GM19395 (cell line): Measurements from ENCODE around the gene TMEM14C.
A peak's percentile ranks its signal among the peaks of the same experiment; 100 is the strongest.

Experiments
- ATAC-seq: cut with Tn5 transposase; IDR thresholded peaks from one replicate; pipeline ENCODE4 v1.9.1; 2021; ENCODE audit warnings: mild to moderate bottlenecking, moderate library complexity; ENCODE audit not compliant: unreplicated experiment

TMEM14C gene

DNA sequence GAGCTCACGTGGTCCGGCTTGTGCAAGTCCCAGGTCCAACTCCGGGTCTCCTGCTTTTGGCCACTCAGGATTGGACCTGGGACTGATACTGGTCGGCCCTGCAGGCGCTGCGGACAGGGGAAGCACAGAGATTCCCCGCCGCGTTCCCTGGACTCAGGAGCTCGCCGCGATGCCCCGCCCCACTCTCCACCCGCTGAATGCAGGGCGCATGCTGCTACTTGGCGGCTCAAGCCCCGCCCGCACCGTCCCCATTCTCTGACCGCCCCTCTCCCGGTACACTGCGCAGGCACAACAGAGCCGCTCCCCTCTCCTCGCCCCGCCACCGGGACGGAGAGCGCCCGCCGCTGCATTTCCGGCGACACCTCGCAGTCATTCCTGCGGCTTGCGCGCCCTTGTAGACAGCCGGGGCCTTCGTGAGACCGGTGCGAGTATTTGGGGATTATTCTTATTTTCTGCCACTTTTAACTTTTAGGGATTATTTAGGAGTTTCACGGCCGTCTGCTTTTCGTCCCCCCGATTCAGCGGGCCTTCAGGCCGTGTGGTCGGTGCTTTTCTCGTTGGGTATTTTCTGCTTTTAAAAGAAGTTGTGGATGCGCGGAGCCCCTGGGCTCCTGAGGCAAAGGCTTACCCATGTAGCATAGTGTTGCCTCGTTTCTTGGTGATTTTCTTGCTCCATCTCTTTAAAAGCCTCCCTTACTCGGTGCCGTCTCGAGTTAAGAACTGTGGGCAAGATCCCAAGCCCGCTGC is at the start of gene TMEM14C:
TSS of gene TMEM14C (plus strand) at position 251 of the 747 bp plus-strand sequence. CDS start 1,544 bp downstream, outside the sequence.
- peak; percentile 98 for ATAC-seq

DNA sequence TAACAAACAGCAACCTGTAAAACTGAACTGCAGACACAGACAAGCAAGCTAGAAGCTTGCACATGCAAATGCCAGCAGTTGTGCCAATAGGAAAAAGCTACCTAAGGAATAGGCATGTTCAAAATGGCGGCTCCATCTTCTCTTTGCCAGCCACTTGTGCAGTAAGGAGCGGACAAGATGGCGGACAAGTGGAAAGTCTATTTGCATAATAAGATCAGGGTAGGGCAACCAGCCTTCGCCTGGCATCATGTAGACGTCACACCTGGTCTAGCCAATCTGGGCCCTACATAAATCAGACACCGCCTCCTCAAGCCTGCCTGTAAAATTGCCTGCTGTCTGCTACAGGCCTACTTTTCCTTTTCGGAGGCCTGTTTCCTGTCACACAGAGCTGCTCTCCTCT is 46.5 kb upstream of the TMEM14C start:
- no peak for ATAC-seq

DNA sequence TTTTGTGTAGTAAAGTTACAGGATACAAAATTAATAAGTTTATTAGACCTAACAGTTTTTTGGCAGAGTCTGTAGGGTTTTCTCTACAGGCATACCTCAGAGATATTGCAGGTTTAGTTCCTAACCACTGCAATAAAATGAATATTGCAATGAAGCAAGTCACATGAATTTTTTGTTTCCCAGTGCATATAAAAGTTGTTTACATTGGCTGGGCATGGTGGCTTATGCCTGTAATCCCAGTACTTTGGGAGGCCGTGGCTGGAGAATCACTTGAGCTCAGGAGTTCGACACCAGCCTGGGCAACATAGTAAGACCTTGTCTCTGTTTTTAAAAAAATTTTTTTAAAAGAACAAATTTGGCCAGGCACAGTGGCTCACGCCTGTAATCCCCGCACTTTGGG is 44.4 kb upstream of the TMEM14C start:
- no peak for ATAC-seq

DNA sequence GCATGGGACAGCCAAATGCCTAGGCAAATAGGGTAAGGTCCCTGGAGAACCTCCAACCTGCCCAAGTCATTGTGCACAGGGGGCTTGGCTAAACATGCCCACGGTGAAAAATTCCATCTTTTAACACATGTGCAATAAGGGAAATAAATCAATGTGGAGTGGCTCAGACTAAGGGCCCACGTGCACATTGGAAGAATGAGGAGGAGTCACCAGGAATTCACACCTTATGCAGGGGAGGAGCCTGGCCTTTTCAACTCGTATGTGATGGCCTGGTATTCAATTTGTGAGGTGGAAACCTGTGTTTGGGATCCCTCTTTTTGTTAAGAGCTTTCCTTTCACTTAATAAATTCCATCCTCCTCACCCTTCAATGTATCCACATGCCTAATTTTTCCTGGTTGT is 41.1 kb upstream of the TMEM14C start:
- no peak for ATAC-seq

DNA sequence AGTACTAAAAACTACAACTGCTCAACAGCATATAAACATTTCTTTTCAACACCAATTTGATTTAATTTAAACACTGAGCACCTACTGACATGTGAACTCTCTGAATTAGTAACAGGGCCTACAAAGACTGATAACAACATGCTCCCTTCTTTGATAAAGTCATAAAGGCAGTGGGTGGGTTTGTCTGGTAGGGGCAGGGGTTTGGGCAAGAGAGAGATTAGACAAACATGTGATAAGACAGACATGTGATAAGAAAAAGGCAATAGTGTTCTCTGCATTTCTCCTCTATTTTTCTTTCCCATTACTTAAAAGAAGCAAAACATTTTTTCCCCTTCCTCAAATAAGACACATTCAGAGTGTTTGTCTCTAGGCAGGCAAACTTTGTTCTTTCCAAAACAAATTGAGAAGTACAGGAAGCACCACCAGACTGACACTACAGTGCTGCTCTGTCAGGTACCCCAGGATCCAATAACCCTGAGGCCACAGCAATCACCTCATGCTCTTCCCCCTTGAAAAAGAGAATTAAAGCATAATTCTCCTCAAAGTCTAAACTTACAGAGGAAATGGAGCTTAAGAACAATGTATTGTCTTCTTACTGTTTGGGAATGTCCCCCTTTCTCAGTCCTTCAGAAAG is 40.4 kb upstream of the TMEM14C start:
- ATAC-seq = no peak

DNA sequence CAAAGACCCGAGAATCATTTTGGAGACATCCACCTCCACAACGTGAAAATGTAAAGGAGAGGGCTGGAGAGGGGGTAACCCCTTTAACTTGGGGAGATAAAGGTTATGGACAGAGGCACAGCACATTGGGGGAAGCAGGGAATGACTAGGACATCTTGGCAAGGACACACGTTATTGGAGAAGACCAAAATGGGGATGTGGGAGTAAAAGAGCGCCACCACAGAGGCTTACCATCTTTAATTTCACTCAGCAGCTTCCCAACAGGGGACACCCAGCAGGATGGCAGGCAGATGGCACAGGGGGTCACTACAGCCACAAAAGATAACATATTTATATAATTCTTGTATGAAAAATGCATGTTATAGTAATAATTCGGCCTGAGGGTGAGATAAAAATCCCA is 38.3 kb upstream of the TMEM14C start:
- no peak for ATAC-seq

DNA sequence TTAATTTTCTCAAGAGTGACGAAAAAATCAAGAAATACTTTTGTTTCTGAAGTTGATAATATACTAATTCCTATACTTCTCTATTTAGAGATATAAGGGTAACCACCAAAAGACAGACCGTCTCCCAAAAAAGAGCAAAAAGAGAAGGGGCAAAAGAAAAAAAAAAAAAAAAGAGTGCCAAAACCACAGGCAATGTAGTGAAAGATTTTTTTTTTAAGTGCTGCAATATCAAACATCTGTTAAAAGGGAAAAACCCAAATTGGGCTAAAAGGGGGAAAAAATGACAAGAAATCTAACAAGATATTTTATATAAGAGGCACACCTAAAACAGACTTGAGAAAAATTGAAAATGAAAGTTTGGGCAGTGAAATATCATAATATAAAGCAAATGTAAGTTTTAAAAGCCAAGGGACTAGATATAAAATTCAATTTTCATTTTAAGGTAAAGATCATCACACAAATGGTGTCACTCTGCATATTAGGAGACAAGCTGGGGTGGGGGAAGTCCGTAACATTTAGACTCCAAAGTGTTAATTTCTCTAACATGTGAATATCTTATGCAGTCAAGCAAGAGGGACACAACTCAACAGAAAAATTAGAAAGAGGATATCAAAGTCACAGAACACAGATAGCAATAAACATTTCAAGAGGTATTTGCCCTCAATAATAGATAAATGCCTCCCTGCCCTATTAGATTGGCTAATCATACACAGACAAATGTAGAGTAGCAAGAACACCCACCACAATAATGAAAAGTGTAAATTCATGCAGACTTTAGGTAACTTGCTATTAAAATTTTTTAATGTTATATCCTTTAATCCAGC is 37.6 kb upstream of the TMEM14C start:
- no peak for ATAC-seq

DNA sequence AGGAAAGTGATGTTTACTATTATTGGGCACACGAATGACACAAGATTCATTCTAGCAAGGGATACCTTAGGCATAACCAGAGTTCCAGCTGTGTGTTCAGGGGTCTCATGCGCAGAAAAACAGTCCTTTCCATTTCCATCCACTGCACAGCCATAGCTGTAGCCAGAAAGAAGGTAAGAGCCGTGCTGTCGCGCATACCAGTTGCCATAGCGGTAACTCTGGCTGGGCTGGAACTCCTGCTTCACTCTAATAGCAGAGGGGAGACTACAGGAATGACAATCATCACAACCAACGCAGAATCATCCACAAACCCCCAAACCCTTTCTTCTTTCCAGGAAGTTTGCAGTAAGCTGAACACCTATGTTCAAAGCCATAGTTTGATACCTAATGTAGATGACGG is 36.0 kb upstream of the TMEM14C start:
- no peak for ATAC-seq

DNA sequence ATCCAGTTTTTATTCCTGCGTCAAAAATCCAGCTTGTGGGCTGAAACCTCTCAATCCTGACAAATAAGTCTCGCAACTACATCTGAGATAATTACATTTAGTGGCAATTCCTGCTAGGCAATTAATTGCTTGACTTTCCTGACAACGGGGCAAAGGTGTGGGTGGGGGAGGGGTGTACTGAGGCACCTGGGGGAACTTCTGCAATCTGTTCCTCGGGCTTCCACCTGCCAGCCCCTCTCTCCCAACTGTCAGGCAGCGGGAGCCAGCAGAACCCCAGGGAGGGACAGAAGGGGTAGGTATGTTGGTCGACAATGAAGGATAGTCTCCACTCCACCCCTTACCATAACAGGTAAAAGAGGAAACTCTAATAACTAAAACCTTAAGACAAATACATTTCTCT is 35.3 kb upstream of the TMEM14C start:
- no peak for ATAC-seq

DNA sequence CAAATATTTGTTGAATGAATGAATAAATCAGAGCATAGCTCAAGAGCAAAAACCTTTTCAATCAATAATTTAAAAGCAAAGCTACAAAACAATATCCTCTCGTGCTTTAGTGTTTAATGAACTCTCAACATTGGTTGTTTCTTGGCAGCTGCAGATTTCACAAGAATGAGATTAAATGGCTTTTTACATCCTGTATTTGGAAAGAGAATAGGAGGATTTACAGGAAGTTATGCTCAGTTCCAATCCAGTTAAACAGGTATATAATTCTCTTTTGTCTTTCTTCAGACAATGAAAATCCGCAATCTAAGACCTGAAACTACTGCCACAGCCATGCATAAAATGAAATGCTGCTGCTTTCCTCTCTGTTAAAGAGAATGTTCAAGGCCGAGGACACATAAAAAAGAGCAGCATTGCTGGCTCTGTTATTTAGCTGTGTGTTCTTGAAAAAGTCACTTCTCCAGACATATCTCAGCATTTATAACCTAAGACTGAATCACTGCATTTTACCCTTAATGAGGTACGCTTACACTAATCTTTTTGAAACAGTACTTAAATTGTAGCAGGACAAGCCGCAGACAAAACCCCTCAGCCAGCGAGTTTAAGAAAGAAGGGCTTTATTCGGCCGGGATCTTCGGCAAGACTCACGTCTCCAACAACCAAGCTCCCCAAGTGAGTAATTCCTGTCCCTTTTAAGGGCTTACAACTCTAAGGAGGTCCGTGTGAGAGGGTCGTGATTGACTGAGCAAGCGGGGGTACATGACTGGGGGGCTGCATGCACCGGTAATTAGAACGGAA is 32.0 kb upstream of the TMEM14C start:
- no peak for ATAC-seq

DNA sequence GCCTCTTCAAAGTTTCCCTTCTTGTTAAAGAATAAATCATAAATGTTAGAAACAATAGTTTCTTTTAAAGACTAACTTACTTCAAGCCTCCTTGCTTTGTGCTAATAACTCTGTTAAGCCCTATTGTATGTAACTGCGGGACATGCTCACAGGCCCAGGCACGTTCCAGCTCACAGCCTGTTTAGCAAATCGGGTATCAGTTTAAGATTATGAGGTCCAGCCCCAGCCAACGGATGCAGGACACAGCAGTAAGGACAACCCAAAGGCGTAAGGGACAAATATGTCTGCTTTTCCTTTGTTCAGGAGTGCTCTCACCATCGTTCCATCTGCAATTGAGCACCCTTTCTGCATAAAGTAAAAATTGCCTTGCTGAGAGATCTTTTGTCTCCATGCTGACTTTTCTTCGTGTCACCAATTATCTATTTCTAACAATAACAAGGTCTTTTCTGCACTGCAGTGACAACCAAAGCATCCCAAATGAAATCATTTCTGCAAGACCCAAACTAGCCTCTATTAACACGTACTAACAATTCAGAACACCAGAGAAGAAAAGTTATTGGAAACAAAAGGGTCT is 29.8 kb upstream of the TMEM14C start:
- no peak for ATAC-seq

DNA sequence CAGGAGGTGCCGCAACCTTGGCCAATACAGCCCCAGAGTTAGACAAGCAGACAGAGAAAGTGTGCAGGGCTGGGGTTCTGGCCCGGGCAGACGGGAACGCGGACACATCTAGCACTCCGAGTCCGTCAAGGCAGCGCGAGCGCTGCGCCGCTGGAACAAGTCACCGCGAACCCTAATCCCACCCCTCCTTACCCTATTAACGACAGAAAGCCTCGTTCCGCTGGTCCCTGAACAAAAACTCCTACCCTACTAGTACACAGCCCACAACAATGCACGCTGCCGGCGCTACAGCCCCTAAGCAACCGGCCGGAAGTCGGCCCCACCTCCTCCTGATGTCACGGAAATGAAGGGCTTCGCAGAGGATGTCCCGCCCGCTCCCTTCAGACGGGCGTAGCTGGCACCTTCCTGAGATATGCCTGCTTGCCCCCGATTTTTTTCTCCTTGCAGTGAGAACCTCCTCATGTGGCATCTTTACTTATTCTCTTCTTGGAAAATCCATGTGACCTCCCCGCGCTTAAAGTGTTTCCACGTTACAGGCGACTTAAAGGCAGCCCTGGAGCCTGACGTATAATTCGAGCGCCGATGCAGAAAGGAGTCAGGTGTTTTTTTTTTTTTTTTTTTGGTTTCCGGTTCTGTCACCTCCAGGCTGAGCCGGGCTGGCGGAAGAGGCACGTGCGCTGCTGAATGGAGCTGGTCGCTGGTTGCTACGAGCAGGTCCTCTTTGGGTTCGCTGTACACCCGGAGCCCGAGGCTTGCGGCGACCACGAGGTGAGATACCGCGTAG is 28.4 kb upstream of the TMEM14C start, which contains the start of the genes C6orf52 and PAK1IP1:
TSS of gene C6orf52 (minus strand) at position 315 of the 784 bp plus-strand sequence. CDS start 7,066 bp downstream, outside the sequence.
TSS of gene PAK1IP1 (plus strand) at position 671 of the 784 bp plus-strand sequence. CDS start at position 685, 14 bp downstream.
- peak; percentile 99 for ATAC-seq

DNA sequence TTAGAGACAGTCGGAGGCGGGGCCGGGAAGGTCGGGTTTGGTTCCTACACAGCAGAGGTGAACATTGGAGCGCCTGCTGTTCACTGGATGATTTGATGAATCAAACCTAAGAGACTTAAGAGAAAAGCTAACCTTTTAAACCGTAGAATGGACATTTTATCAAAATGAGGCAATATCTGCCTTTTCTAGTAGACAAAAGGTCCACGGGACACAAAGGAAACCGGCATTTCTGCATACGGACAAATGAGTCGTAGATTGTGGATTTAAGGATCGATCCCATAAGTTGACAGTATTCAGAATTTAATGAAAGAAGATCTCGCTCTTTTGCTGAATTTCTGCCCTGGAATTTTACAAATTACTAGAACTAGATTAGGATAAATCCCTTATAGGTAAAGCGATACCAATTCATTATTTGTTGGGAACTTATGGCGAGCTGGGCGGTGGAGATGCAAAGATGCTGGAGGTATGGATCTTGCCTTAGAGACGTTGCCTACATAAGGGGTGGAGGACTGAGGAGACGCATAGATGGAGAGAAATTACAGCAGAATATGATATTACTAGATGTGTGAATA is 27.7 kb upstream of the TMEM14C start:
- ATAC-seq = no peak

DNA sequence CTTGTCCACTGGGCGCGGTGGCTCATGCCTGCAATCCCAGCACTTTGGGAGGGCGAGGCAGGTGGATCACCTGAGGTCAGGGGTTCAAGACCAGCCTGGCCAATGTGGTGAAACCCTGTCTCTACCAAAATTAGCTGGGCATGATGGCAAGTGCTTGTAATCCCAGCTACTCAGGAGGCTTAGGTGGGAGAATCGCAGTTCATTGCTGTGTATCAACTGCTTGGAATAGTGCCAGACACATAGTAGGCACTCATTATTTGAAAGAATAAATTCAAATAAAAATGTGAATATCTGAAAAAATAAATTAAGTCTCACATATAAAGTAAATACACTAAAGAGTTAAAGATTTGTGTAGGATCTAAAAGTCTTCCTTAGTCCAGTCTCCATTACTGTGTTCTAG is 26.2 kb upstream of the TMEM14C start:
- no peak for ATAC-seq

DNA sequence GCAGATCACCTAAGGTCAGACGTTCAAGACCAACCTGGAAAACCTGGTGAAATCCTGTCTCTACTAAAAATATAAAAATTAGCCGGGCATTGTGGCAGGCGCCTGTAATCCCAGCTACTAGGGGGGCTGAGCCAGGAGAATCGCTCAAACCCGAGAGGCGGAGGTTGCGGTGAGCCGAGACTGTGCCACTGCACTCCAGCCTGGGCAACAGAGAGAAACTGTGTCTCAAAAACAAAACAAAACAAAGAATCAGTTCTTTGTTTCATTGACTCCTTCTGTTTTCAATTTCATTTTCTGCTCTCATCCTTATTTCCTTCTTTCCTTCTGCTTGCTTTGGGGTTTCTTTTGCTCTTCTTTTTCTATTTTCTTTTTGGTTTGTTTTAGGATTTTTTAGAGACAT is 8.9 kb upstream of the TMEM14C start:
- peak; percentile 74 for ATAC-seq

DNA sequence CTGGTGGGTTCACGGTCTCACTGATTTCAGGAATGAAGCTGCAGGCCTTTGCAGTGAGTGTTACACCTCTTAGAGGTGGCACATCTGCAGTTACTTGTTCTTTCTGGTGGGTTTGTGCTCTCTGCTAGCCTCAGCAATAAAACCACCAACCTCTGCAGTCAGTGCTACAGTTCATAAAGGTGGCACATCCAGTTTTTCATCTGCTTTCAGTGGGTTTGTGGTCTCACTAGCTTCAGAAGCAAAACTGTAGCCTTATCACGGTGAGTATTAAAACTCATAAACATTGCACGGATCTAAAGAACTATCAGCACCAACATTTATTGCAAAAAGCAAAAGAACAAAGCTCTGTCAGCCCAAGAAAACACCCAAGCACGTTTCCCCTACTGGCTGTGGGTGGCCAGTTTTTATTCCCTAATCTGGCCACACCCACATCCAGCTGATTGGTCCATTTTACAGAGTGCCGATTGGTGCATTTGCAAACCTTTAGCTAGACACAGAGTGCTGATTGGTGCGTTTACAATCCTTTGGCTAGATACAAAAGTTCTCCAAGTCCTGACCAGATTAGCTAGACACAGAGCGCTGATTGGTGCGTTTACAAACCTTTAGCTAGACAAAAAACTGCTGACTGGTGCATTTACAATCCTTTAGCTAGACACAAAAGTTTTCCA is 3.4 kb upstream of the TMEM14C start:
- no peak for ATAC-seq

DNA sequence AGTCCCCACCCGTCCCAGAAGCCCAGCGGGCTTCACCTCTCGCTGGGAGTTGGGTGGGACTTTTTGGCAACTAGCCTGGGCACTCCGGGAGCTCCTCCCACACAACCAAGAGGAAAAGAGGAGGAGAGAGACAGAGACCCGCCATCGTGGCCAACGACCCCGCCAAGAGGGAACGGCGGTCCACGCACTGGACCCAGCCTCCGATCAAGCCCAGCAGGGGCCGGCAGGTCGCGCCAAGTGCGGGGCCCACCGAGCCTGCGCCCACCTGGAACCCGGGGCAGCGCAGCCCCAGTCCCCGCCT is 3.0 kb upstream of the TMEM14C start:
- no peak for ATAC-seq

DNA sequence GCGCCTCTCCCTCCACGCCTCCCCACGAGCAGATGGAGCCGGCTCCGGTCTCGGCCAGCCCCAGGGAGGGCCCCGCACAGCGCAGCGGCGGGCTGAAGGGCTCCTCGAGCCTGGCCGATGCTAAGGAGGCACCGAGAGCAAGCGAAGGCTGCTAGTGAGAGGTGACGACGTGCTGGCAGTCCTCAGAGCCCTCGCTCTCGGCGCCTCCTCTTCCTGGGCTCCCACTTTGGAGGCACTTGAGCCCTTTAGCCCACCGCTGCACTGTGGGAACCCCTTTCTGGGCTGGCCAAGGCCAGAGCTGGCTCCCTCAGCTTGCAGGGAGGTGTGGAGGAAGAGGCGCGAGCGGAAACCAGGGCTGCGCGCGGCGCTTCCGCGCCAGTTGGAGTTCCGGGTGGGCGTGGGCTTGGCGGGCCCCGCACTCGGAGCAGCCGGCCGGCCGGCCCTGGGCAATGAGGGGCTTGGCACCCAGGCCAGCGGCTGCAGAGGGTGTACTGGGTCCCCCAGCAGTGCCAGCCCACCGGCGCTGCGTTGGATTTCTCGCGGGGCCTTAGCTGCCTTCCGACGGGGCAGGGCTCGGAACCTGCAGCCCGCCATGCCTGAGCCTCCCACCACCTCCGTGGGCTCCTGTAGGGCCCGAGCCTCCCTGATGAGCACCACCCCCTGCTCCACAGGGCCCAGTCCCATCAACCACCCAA is 2.5 kb upstream of the TMEM14C start:
- no peak for ATAC-seq
